ENCODE data around the gene CDKN1B.

GRCh38 chr12:12755923-12756322, 38.8 kb downstream of the CDKN1B start:
- TF ChIP-seq CTCF (IDR thresholded peaks at IDR 0.05 in 4 of 5, conservative IDR thresholded peaks at IDR 0.05 in 1 of 5) (no peak), POLR2A (IDR thresholded peaks at IDR 0.05) (no peak)
